ENCODE results near the gene QRFP. TPM values are rescaled to one million over a fixed set of nuclear protein-coding genes. Genes with fewer than 3 reads are reported as not detected.

Gene QRFP
- total RNA-seq, 1 experiment from 2014 or later = not detected

GRCh38 chr9:130937146-130938076 is 40.8 kb upstream of the QRFP start:
- CTCF ChIA-PET = interaction anchor here (0.6 to 2.9 kb wide), 3 partner anchors 72 to 188 kb away, joined by 3 to 14 read pairs (median 3); no protein-coding TSS in a partner anchor
- Mint-ChIP-seq H3K27me3 (ENCODE audit: insufficient read depth, unreplicated experiment) (peaks cover 11% of the 10 kb centered on the region), H3K27ac (ENCODE audit: low read depth, unreplicated experiment) (no peak overlapping the region)

GRCh38 chr9:130936285-130937117 is 39.9 kb upstream of the QRFP start:
- no TSS peak for BruUV-seq (replicated peaks)
- ChIA-PET CTCF (interaction anchor here (0.6 to 2.9 kb wide), 4 partner anchors 10 to 211 kb away, joined by 3 to 14 read pairs (median 5); no protein-coding TSS in a partner anchor), POLR2A (interaction anchor here (1.0 kb wide), 1 partner anchor 456 kb away, joined by 3 read pairs; no protein-coding TSS in a partner anchor)
- TF ChIP-seq CTCF (IDR thresholded peaks at IDR 0.05; ENCODE audit: unreplicated experiment) = no peak
- Mint-ChIP-seq H3K27me3 (ENCODE audit: insufficient read depth, unreplicated experiment) (peaks cover 11% of the 10 kb centered on the region), H3K27ac (ENCODE audit: low read depth, unreplicated experiment) (peak overlapping the region; percentile 20), H3K9me3 (ENCODE audit: unreplicated experiment) (no peaks in the 10 kb centered on the region), H3K4me1 (ENCODE audit: insufficient read depth, unreplicated experiment) (peaks cover 18% of the 10 kb centered on the region), H3K4me3 (ENCODE audit: unreplicated experiment) (peak overlapping the region; percentile 50), H3K36me3 (ENCODE audit: insufficient read depth, unreplicated experiment) (no peaks in the 10 kb centered on the region)
- DNase-seq (ENCODE audit: unreplicated experiment) = peak; percentile 41
- intact Hi-C loops (cut with micrococcal nuclease) = no loop called here

More at GRCh38 chr9:130937146-130938076, 40.8 kb upstream of the QRFP start:
- H3K4me3 Mint-ChIP-seq (ENCODE audit: unreplicated experiment) = peak overlapping the region; percentile 54
- BruUV-seq (replicated peaks) = no TSS peak
- H3K4me1 Mint-ChIP-seq (ENCODE audit: insufficient read depth, unreplicated experiment) = peaks cover 18% of the 10 kb centered on the region
- POLR2A ChIA-PET = interaction anchor here (1.0 kb wide), 1 partner anchor 455 kb away, joined by 3 read pairs; no protein-coding TSS in a partner anchor
- intact Hi-C loops (cut with micrococcal nuclease) = no loop called here
- TF ChIP-seq CTCF (IDR thresholded peaks at IDR 0.05; ENCODE audit: unreplicated experiment) = no peak
- DNase-seq (ENCODE audit: unreplicated experiment) = no peak
- no peaks in the 10 kb centered on the region for H3K9me3 Mint-ChIP-seq (ENCODE audit: unreplicated experiment)
- no peaks in the 10 kb centered on the region for H3K36me3 Mint-ChIP-seq (ENCODE audit: insufficient read depth, unreplicated experiment)

- Mint-ChIP-seq H3K27me3 (ENCODE audit: insufficient read depth, unreplicated experiment) (peaks cover 11% of the 10 kb centered on the region), H3K4me3 (ENCODE audit: unreplicated experiment) (no peak overlapping the region), H3K27ac (ENCODE audit: low read depth, unreplicated experiment) (peak overlapping the region; percentile 20), H3K4me1 (ENCODE audit: insufficient read depth, unreplicated experiment) (peaks cover 18% of the 10 kb centered on the region), H3K9me3 (ENCODE audit: unreplicated experiment) (no peaks in the 10 kb centered on the region), H3K36me3 (ENCODE audit: insufficient read depth, unreplicated experiment) (no peaks in the 10 kb centered on the region)
- ChIA-PET CTCF (interaction anchor here (0.7 to 2.9 kb wide), 4 partner anchors 11 to 210 kb away, joined by 3 to 14 read pairs (median 6); no protein-coding TSS in a partner anchor), POLR2A (no interaction called here)
- DNase-seq (ENCODE audit: unreplicated experiment) = no peak
- BruUV-seq (replicated peaks) = no TSS peak
- intact Hi-C loops (cut with micrococcal nuclease) = no loop called here
- TF ChIP-seq CTCF (IDR thresholded peaks at IDR 0.05; ENCODE audit: unreplicated experiment) = no peak
Measured at GRCh38 chr9:130935648-130936271, 39.1 kb upstream of the QRFP start.

Data from MCF 10A (cell line).